Heart right ventricle (tissue), 16 donors: Measurements from ENCODE around the gene UGT3A2. TPM values are rescaled to one million over a fixed set of nuclear protein-coding genes. Genes with fewer than 3 reads are reported as not detected.

Source experiments
- ATAC-seq, 8 donors: fragments of 200-7000 bp; cut with Tn5 transposase; one replicate each; pipeline ENCODE4 v1.9.1; 2020; ENCODE audit warnings: mild to moderate bottlenecking in 8 of 8, moderate library complexity in 8 of 8, moderate number of reproducible peaks in 1 of 8
- DNase-seq, 2 donors: peaks; one replicate each; pipeline ENCODE4 v3.0.0-alpha.2; 2020
- H3K27ac ChIP-seq, 10 donors: fragments of 200-600 bp; sonication (generic) in 2 of 10; one replicate each; pipeline versions ENCODE4 v1.5.0 to v1.8.0; 2020 to 2022; ENCODE audit warnings: mild to moderate bottlenecking in 3 of 10
- H3K27me3 ChIP-seq, 7 donors: fragments of 200-600 bp; one replicate each; pipeline ENCODE4 v1.8.0; 2021 to 2022; ENCODE audit warnings: mild to moderate bottlenecking in 2 of 7
- H3K36me3 ChIP-seq, 9 donors: fragments of 200-600 bp; sonication (generic) in 1 of 9; one replicate each; pipeline versions ENCODE4 v1.5.0 to v1.8.0; 2020 to 2022; ENCODE audit warnings: mild to moderate bottlenecking in 2 of 9
- H3K4me1 ChIP-seq, 9 donors: fragments of 200-600 bp; sonication (generic) in 1 of 9; one replicate each; pipeline versions ENCODE4 v1.5.0 to v1.8.0; 2020 to 2022; ENCODE audit warnings: mild to moderate bottlenecking in 4 of 9
- H3K4me3 ChIP-seq, 10 donors: fragments of 200-600 bp; sonication (generic) in 2 of 10; one replicate each; pipeline versions ENCODE4 v1.5.0 to v1.8.0; 2020 to 2022; ENCODE audit warnings: mild to moderate bottlenecking in 7 of 10, moderate library complexity in 2 of 10
- H3K9me3 ChIP-seq, 11 donors: fragments of 200-600 bp in 10 of 11; sonication (generic) in 2 of 11; one replicate each; pipeline versions ENCODE4 v1.5.0 to v1.8.0; 2013 to 2022; ENCODE audit warnings: mild to moderate bottlenecking in 2 of 11, control low read depth in 1 of 11, moderate library complexity in 1 of 11
- WGBS, 2 donors: extraction: QIAGEN DNeasy Blood & Tissue Kit; methylation state at CpG; one replicate each; pipeline ENCODE4 v1.1.7; 2013; ENCODE audit warnings: inconsistent platforms in 1 of 2; 5-methylcytosine and 5-hydroxymethylcytosine counted together
- intact Hi-C, 10 donors: fragments of 100-400 bp; cut with DNase I; formaldehyde crosslinking; loops; one replicate each; pipeline versions ENCODE4 v1.11.1 to v1.14.2; 2022
- polyA plus RNA-seq, 2 donors: library from polyadenylated mRNA; stranded (reverse); fragments of 200-250 nt; gene quantifications; one replicate each; pipeline ENCODE4 v1.2.3, GENCODE V29; 2013
- total RNA-seq, 10 donors: library from RNA; stranded (reverse); fragmentation: NEBNext Ultra II Directional in 3 of 10; extraction: Animal tissue kit (Norgen Biotek cat#: 25700) in 3 of 10; gene quantifications; one replicate each; pipeline versions ENCODE4 v1.2.1 to v1.2.4, GENCODE V29; 2021 to 2023
- TF ChIP-seq, protein P1 (sequence below), 9 donors: fragments of 200-600 bp; sonication (generic) in 2 of 9; IDR thresholded peaks; one replicate each; pipeline versions ENCODE4 v1.5.0 to v1.8.0; 2021 to 2022; ENCODE audit warnings: antibody characterized with exemption in 9 of 9, mild to moderate bottlenecking in 5 of 9, moderate library complexity in 1 of 9
- donor health status: Arrhythmogenic right ventricular cardiomyopathy.
- donor health status: ischemic (EF 13 %, LVEDD 7.1; RV severe dilation, severe dysfunction).
- donor health status: healthy with polysubstance abuse.
- donor health status: DM: no; HTN: yes; CAD: no.
- donor health status: DM: no; HTN: no; CAD: no.
- donor health status: ischemic (EF 25% LVEDD 6.9; RV normal size, moderate dysfunction).
- donor health status: ischemic (EF 25% LVEDD 5.7; RV mildly dilated, moderate dysfunction).
- donor health status: healthy.
- donor health status: DM: yes; HTN: yes; CAD: no.
- donor health status: Ischemic cardiomyopathy.
- donor health status: ischemic (EF 35%, LVEDD 5.7; RV mildly dilated, moderate dysfunction).
- donor health status: nonischemic (EF 11% LVEDD 7.7; RV severe dilation, severe dysfunction).
- donor health status: DM: yes; HTN: yes; CAD: no.
- donor health status: PGD.
- donor health status: ischemic (EF 29% LVEDD 5.4; RV normal size, mild dysfunction).
- donor health status: nonischemic (EF 23%, LVEDD 6.1; RV moderate dilation, normal function).

UGT3A2 gene
- total and polyA plus RNA-seq, 12 donors, result not detected

DNA sequence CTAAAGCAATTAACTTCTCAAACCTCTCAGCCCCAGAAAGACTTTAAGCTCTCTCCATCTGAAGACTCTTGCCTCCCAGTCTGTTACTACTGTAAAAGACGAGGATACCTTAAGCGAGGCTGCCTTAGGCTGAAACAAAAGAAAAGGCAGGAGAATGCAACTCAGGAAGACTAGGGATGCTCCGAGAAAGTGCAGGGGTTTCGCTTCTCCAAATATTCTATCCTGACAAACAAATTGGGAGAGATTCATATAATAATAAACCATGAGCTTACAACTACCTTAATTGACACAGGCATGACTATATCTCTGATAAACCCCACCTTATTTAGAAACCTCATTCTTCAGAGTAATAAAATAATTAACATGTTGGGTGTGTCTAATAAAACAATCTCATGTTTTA lies 70.6 kb downstream of the UGT3A2 start:
- intact Hi-C loops, result no loop called here
- no peak for ATAC-seq
- H3K4me1 ChIP-seq, result no peaks in the 10 kb centered on the region
- TF ChIP-seq, protein P1, sequence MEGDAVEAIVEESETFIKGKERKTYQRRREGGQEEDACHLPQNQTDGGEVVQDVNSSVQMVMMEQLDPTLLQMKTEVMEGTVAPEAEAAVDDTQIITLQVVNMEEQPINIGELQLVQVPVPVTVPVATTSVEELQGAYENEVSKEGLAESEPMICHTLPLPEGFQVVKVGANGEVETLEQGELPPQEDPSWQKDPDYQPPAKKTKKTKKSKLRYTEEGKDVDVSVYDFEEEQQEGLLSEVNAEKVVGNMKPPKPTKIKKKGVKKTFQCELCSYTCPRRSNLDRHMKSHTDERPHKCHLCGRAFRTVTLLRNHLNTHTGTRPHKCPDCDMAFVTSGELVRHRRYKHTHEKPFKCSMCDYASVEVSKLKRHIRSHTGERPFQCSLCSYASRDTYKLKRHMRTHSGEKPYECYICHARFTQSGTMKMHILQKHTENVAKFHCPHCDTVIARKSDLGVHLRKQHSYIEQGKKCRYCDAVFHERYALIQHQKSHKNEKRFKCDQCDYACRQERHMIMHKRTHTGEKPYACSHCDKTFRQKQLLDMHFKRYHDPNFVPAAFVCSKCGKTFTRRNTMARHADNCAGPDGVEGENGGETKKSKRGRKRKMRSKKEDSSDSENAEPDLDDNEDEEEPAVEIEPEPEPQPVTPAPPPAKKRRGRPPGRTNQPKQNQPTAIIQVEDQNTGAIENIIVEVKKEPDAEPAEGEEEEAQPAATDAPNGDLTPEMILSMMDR (IDR thresholded peaks at IDR 0.05), result no peak
- no peaks in the 10 kb centered on the region for H3K9me3 ChIP-seq
- no peaks in the 10 kb centered on the region for H3K36me3 ChIP-seq
- peaks cover 0 to 8% (median 3%) of the 10 kb centered on the region in 7 donors for H3K27me3 ChIP-seq
- 84 to 86% methylated on average over 4 of the region's 4 CpGs for WGBS, 2 donors
- H3K4me3 ChIP-seq, result no peak overlapping the region
- DNase-seq, result no peak
- no peak overlapping the region for H3K27ac ChIP-seq

GRCh38 chr5:35990941-35991611 lies 75.6 kb downstream of the UGT3A2 start, which contains the start of gene UGT3A1:
Gene UGT3A1 (minus strand): TSS chr5:35991390. CDS start chr5:35991240, 150 bp downstream.
- H3K4me1 ChIP-seq, result no peaks in the 10 kb centered on the region
- no peaks in the 10 kb centered on the region for H3K36me3 ChIP-seq
- no peak within 1 kb of the TSS for H3K4me3 ChIP-seq
- DNase-seq, result no peak
- ATAC-seq, result no peak
- TF ChIP-seq, protein P1 (IDR thresholded peaks at IDR 0.05), result no peak
- H3K27ac ChIP-seq, result no peak within 1 kb of the TSS
- H3K9me3 ChIP-seq, result no peaks in the 10 kb centered on the region
- 3 to 6% methylated on average over 25 of the region's 25 CpGs for WGBS, 2 donors
- peaks cover 0 to 16% (median 14%) of the 10 kb centered on the region in 7 donors for H3K27me3 ChIP-seq
- intact Hi-C loops, result no loop called here

GRCh38 chr5:35990520-35990919 lies 76.2 kb downstream of the UGT3A2 start:
- DNase-seq (no peak), ATAC-seq (no peak)
- Histone ChIP-seq H3K9me3 (no peaks in the 10 kb centered on the region), H3K36me3 (no peaks in the 10 kb centered on the region), H3K27ac (no peak overlapping the region), H3K27me3 (peaks cover 0 to 16% (median 14%) of the 10 kb centered on the region in 7 donors), H3K4me1 (no peaks in the 10 kb centered on the region), H3K4me3 (no peak overlapping the region)
- 23 to 30% methylated on average over 12 of the region's 12 CpGs for WGBS, 2 donors
- intact Hi-C loops, result no loop called here
- TF ChIP-seq, protein P1 (IDR thresholded peaks at IDR 0.05), result no peak

DNA sequence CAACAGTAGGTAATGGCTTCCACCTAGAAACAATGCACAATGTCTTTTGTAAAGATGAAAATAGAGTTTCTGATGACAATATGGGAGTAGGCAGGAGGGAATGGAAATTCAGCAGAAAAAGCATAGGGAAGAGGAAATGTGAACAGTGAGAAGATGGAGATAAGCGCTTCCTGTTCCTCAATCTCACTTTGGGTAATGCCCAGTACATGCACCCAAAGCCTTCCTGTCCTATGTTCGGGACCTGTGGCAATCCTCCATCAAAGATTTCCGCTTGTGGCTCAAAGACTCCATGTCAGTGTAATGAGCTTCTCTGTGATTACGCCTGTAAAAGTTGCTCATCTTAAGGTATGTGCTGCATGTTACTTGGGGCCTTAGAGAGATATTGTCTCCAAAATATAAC lies 78.2 kb downstream of the UGT3A2 start:
- no peak for DNase-seq
- WGBS, 2 donors, result 59 to 78% methylated on average over 4 of the region's 4 CpGs
- H3K27me3 ChIP-seq, result peaks cover 0 to 16% (median 14%) of the 10 kb centered on the region in 7 donors
- TF ChIP-seq, protein P1 (IDR thresholded peaks at IDR 0.05), result no peak
- peaks cover 0 to 2% (median 0%) of the 10 kb centered on the region in 11 donors for H3K9me3 ChIP-seq
- intact Hi-C loops, result no loop called here
- H3K4me3 ChIP-seq, result no peak overlapping the region
- H3K27ac ChIP-seq, result no peak overlapping the region
- no peaks in the 10 kb centered on the region for H3K36me3 ChIP-seq
- H3K4me1 ChIP-seq, result no peaks in the 10 kb centered on the region
- no peak for ATAC-seq
